Keratinocyte (primary cell): Measurements from ENCODE around the gene CDH12. TPM values are rescaled to one million over a fixed set of nuclear protein-coding genes. Genes with fewer than 3 reads are reported as not detected.

Experiments used
- DNase-seq: peaks from one replicate; pipeline ENCODE4 v3.0.0-alpha.2; 2011; ENCODE audit warnings: low read depth, missing footprints, low spot score
- FAIRE-seq: peaks from 2 replicates; lab custom pipeline; 2011; peaks lifted over from hg19 to GRCh38; lab: Jason Lieb, UNC
- H2AFZ ChIP-seq: 2 replicates; pipeline ENCODE4 v1.6.0; 2012; ENCODE audit warnings: low read length, control low read depth, inconsistent platforms; ENCODE audit not compliant: control insufficient read depth
- H3K27ac ChIP-seq: 2 replicates; pipeline ENCODE4 v1.5.1; 2011; ENCODE audit warnings: low read length; ENCODE audit not compliant: control insufficient read depth, insufficient read depth
- H3K27me3 ChIP-seq: 3 replicates; pipeline ENCODE4 v1.6.0; 2011; ENCODE audit warnings: low read length; ENCODE audit not compliant: control insufficient read depth, insufficient read depth; ENCODE audit errors: extremely low read depth
- H3K36me3 ChIP-seq, 2 experiments: 2 replicates in 1 of 2; 3 replicates in 1 of 2; pipeline ENCODE4 v1.5.1; 2011; ENCODE audit warnings: low read length in 2 of 2, mild to moderate bottlenecking in 1 of 2; ENCODE audit not compliant: control insufficient read depth in 2 of 2, insufficient read depth in 2 of 2; ENCODE audit errors: extremely low read depth in 1 of 2
- H3K4me1 ChIP-seq: 3 replicates; pipeline ENCODE4 v1.5.1; 2011; ENCODE audit warnings: low read length; ENCODE audit not compliant: control insufficient read depth, insufficient read depth; ENCODE audit errors: extremely low read depth
- H3K4me2 ChIP-seq: 3 replicates; pipeline ENCODE4 v1.6.0; 2011; ENCODE audit warnings: low read depth, low read length; ENCODE audit not compliant: control insufficient read depth, insufficient read depth; ENCODE audit errors: extremely low read depth
- H3K4me3 ChIP-seq, 3 experiments: fragments of 200-600 bp in 1 of 3; sonication (generic) in 1 of 3; 2 replicates in 2 of 3; 3 replicates in 1 of 3; pipeline ENCODE4 v1.5.1; 2011 to 2016; ENCODE audit warnings: low read length in 3 of 3, mild to moderate bottlenecking in 3 of 3, control low read depth in 2 of 3, inconsistent platforms in 1 of 3, low read depth in 1 of 3, mixed read lengths in 1 of 3, mixed run types in 1 of 3, moderate library complexity in 1 of 3; ENCODE audit not compliant: control insufficient read depth in 2 of 3, insufficient read depth in 2 of 3; ENCODE audit errors: extremely low read depth in 1 of 3
- H3K79me2 ChIP-seq: 2 replicates; pipeline ENCODE4 v1.6.0; 2012; ENCODE audit warnings: low read length; ENCODE audit not compliant: control insufficient read depth, insufficient read depth
- H3K9ac ChIP-seq: 3 replicates; pipeline ENCODE4 v1.6.0; 2011; ENCODE audit warnings: low read length; ENCODE audit not compliant: control insufficient read depth, insufficient read depth; ENCODE audit errors: extremely low read depth
- H3K9me1 ChIP-seq: 3 replicates; pipeline ENCODE4 v1.6.0; 2011; ENCODE audit warnings: low read length; ENCODE audit not compliant: control insufficient read depth, insufficient read depth; ENCODE audit errors: extremely low read depth
- H3K9me3 ChIP-seq: 2 replicates; pipeline ENCODE4 v1.5.1; 2012; ENCODE audit warnings: low read depth, low read length; ENCODE audit not compliant: control insufficient read depth
- H4K20me1 ChIP-seq: 3 replicates; pipeline ENCODE4 v1.6.0; 2011; ENCODE audit warnings: low read length; ENCODE audit not compliant: control insufficient read depth, insufficient read depth; ENCODE audit errors: extremely low read depth
- EZH2 ChIP-seq: IDR thresholded peaks from one replicate; pipeline ENCODE4 v1.6.1; 2012; ENCODE audit warnings: inconsistent platforms, mild to moderate bottlenecking, low read length, moderate library complexity
- dilution Hi-C: fragments of 300-500 bp; cut with MboI; formaldehyde crosslinking; loops from one replicate; pipeline ENCODE4 v1.7.0; 2020; ENCODE audit warnings: low sequenced_read_pairs; ENCODE audit not compliant: extremely low pct_ligation_motif_present
- polyA plus RNA-seq, 5 experiments: library from polyadenylated mRNA; depleted of rRNA in 3 of 5; stranded (reverse) in 3 of 5; stranded (forward) in 1 of 5; unstranded in 1 of 5; fragments of >200 nt; gene quantifications; 1 replicate in 1 of 5; 2 replicates in 3 of 5; 3 replicates in 1 of 5; pipeline versions ENCODE4 v1.2.1 to v1.2.3, GENCODE V29; 2011 to 2012; ENCODE audit warnings: missing spikeins in 2 of 5, low read depth in 1 of 5, low replicate concordance in 1 of 5
- TF ChIP-seq, protein P1 (sequence below), 3 experiments: IDR thresholded peaks in 1 of 3; conservative IDR thresholded peaks in 1 of 3; optimal IDR thresholded peaks in 1 of 3; 2 replicates in 2 of 3; 3 replicates in 1 of 3; pipeline versions ENCODE3 to v1.5.1; 2011; ENCODE audit warnings: low read length in 3 of 3, mild to moderate bottlenecking in 3 of 3, moderate library complexity in 2 of 3, control low read depth in 1 of 3, inconsistent platforms in 1 of 3; ENCODE audit not compliant: insufficient read depth in 2 of 3; ENCODE audit errors: extremely low read depth in 1 of 3

Gene CDH12
- polyA plus RNA-seq, 1 donor (not counting 4 experiments of a cell fraction or from before 2014, with no cell fraction given) = not detected

DNA sequence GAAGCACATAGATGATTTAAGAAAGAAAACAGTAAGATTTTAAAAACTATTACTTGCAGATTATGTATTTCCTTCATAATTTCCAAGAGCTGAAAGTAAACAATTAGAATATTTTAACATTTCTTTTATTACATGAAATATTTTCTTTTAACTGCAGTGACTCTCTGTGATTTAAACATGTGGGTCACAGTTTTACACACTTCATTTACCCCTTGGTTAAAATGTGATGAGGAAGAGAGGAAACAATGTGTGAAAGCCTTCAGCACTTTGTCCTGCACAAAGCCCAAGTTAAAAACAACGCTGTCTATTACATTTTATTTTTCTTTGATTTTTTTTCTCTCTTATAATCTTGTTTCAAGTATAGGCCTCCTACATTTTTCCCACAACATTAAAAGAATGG is 801.3 kb downstream of the CDH12 start:
- H3K27ac ChIP-seq = no peak overlapping the region
- H3K9me3 ChIP-seq = no peaks in the 10 kb centered on the region
- H3K9me1 ChIP-seq = no peaks in the 10 kb centered on the region
- DNase-seq (no peak), FAIRE-seq (no peak)
- H3K9ac ChIP-seq = no peak overlapping the region
- dilution Hi-C loops = no loop called here
- no peaks in the 10 kb centered on the region for H3K27me3 ChIP-seq
- H4K20me1 ChIP-seq = no peaks in the 10 kb centered on the region
- H2AFZ ChIP-seq = no peak overlapping the region
- no peak overlapping the region for H3K4me3 ChIP-seq
- no peaks in the 10 kb centered on the region for H3K36me3 ChIP-seq
- H3K4me1 ChIP-seq = no peaks in the 10 kb centered on the region
- TF ChIP-seq EZH2 = no peak
- TF ChIP-seq, protein P1, sequence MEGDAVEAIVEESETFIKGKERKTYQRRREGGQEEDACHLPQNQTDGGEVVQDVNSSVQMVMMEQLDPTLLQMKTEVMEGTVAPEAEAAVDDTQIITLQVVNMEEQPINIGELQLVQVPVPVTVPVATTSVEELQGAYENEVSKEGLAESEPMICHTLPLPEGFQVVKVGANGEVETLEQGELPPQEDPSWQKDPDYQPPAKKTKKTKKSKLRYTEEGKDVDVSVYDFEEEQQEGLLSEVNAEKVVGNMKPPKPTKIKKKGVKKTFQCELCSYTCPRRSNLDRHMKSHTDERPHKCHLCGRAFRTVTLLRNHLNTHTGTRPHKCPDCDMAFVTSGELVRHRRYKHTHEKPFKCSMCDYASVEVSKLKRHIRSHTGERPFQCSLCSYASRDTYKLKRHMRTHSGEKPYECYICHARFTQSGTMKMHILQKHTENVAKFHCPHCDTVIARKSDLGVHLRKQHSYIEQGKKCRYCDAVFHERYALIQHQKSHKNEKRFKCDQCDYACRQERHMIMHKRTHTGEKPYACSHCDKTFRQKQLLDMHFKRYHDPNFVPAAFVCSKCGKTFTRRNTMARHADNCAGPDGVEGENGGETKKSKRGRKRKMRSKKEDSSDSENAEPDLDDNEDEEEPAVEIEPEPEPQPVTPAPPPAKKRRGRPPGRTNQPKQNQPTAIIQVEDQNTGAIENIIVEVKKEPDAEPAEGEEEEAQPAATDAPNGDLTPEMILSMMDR (optimal IDR thresholded peaks at IDR 0.05 in 1 of 3, IDR thresholded peaks at IDR 0.05 in 1 of 3, conservative IDR thresholded peaks at IDR 0.05 in 1 of 3; ENCODE audit: extremely low read depth in 1 of 3, insufficient read depth in 2 of 3, low read length in 3 of 3) = no peak
- H3K4me2 ChIP-seq = no peak overlapping the region
- H3K79me2 ChIP-seq = no peaks in the 10 kb centered on the region

DNA sequence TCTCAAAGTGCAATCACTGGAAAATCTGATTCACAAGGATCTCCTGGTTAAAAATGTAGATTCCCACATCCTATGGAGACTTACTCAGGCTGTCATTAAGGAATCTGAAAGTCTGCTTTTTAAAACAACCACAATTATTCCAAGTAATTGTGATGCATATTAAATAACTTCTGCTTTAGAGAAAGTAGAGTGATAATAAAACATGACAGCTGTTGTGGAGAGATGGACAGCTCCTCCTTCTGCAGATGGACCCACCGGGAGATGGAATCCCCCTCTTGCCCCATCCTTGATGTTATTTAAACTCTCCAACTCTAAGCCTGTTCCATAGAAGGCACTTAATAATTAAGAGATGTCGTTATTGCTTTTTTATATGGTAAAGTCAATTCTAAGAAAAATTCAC is 802.2 kb downstream of the CDH12 start:
- dilution Hi-C loops = no loop called here
- H2AFZ ChIP-seq = no peak overlapping the region
- TF ChIP-seq, protein P1 (optimal IDR thresholded peaks at IDR 0.05 in 1 of 3, IDR thresholded peaks at IDR 0.05 in 1 of 3, conservative IDR thresholded peaks at IDR 0.05 in 1 of 3; ENCODE audit: extremely low read depth in 1 of 3, insufficient read depth in 2 of 3, low read length in 3 of 3) = no peak
- no peak for TF ChIP-seq EZH2
- no peaks in the 10 kb centered on the region for H3K9me1 ChIP-seq
- H3K27me3 ChIP-seq = no peaks in the 10 kb centered on the region
- DNase-seq = no peak
- FAIRE-seq = no peak
- H3K9ac ChIP-seq = no peak overlapping the region
- no peaks in the 10 kb centered on the region for H4K20me1 ChIP-seq
- H3K27ac ChIP-seq = no peak overlapping the region
- no peaks in the 10 kb centered on the region for H3K79me2 ChIP-seq
- no peaks in the 10 kb centered on the region for H3K9me3 ChIP-seq
- no peak overlapping the region for H3K4me2 ChIP-seq
- H3K36me3 ChIP-seq = no peaks in the 10 kb centered on the region
- no peak overlapping the region for H3K4me3 ChIP-seq
- H3K4me1 ChIP-seq = no peaks in the 10 kb centered on the region
